ENCODE measurements around the gene GSTA4.

- no peak for TF ChIP-seq EZH2 (IDR thresholded peaks at IDR 0.05; ENCODE audit: low read length)
- TF ChIP-seq CTCF (optimal IDR thresholded peaks at IDR 0.05 in 1 of 3, IDR thresholded peaks at IDR 0.05 in 1 of 3, conservative IDR thresholded peaks at IDR 0.05 in 1 of 3; ENCODE audit: extremely low read depth in 1 of 3, insufficient read depth in 2 of 3, low read length in 3 of 3), result no peak
These were observed 13.7 kb downstream of the GSTA4 start for GRCh38 chr6:52981222-52981900.

Data from keratinocyte (primary cell).